ENCODE data around the gene SPOCD1.

Gene SPOCD1

DNA sequence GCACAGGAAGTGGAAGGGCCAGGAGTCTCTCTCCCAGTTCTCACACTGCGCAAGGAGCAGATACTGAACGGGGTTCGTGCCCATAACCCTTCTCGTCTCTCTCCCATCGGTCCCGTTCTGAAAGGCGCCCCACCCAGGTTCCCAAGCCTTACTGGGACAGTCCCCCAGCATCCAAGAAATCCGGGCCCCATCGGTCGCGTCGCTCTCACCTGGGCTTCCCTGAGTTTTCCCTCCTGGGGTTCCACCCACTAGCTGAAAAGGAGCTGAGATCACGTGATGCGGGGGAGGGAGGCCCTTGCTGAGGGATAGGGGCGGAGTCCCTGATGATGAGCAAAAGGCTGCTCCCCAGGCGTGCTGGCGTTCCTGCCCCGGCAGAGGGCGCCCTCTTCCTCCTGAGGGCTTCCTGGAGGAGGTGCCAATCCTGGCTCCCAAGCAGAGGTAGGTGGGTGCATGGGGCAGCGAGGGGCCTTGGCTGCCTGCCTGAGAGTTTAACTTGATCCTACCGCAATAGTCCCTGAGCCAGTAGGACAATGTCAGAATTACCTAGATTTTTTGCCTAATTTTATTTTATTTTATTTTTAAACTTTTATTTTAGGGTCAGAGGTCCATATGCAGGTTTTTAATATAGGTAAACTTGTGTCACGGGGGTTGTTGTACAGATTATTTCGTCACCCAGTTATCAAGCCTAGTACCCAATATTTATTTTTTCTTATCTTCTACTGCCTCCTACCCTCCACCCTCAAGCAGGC is at the start of gene SPOCD1:
Gene SPOCD1, minus strand, starts transcription at position 271 of the 749 bp plus-strand sequence. CDS start 689 bp downstream, outside the sequence.
- DNase-seq: peak; percentile 93

DNA sequence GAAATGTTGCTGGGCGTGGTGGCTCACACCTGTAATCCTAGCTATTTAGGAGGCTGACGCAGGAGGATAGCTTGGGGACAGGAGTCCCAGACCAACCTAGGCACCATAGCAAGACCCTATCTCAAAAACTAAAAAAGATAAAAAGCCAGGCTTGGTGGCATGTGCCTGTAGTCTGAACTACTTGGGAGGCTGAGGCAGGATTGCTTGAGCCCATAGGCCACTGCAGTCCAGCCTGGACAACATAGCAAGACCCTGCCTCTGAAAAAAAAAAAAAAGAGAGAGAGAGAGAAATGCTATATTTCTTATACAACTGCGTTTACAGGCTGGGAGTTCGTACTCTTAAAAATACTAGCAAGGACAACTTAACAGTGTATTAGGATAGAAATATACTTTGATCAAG is 46.2 kb upstream of the SPOCD1 start:
- DNase-seq: no peak

DNA sequence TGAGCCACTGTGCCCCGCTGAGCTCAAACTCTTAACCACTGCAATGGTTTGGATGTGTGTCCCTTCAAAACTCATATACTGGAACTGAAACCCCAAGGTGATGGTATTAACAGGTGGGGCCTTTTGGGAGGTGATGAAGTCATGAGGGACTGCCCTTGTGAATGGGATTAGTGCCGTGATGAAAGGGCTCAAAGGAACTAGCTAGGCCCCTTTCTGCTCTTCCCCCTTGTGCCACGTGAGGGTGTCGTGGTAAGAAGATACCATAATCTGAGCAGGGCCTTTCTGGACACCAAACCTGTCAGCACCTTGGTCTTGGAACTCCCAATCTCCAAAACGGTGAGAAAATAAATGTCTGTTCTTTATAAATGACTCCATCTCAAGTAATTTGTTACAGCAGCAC is 45.5 kb upstream of the SPOCD1 start:
- DNase-seq: no peak

DNA sequence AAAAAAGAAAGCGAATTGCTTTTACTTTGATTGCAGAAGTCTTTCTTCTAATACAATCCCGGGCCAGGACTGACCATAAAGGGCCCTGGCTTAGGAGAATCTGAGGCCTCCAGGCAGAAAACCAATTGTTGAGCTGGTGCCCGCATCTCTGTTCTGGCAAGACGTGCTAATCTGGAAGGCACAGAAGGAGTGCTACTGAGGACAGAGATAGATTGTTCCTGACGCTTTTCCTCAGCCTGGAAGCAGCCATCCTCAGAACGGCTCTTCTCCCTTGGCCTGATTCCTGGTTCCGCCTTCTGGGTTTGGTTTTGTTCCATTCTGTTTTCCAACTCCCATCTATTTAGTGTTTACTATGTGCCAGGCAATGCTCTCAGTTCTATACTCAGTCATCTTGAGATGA is 44.8 kb upstream of the SPOCD1 start:
- DNase-seq: no peak

DNA sequence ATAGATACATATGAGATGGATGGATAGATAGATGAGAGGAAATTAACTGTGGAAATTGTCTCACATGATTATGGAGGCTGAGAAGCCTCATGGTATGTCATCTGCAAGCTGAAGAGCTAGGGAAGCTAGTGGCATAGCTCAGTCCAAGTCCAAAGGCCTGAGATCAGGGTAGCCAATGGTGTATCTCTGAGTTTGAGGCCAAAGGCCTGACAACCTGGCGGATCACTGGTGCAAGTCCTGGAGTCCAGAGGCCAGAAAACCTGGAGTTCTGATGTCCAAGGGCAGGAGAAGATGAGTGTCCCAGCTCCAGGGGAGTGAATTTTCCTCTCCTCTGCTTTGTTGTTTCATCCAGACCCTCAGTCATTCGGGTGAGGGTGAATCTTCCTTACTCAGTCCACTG is 43.9 kb upstream of the SPOCD1 start:
- no peak for DNase-seq

DNA sequence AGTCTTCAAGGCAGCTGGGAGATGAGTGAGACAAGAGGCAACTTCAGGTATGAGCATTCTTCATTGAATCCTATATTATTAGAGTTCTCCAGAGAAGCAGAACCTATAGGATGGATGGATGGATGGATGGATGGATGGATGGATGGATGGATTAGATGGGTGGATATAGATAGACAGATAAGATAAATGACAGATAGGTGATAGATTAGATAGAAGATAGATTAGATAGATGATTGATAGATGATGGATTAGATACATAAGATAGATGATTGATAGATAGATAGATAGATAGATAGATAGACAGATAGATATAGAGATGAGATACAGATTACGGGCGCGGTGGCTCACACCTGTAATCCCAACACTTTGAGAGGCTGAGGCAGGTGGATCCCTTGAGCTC is 43.2 kb upstream of the SPOCD1 start:
- no peak for DNase-seq

DNA sequence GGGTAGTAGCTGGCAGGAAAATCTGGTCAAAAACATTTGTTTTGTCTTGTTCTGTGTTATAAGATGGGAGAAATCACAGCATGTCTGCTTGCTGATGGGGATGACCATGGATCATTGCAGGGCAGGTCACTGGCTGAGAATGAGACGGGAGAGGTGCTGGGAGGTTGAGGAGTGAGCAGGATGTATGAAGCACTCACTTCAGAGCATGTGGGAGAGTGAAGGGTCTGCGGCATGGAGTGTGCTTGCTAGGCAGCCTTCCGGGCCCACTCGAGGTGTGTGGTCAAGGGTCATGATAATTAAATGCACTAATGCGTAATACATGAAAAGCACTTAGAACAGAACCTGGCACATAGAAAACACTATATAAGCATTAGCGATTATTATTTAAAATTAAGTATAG is 42.0 kb upstream of the SPOCD1 start:
- DNase-seq: no peak

DNA sequence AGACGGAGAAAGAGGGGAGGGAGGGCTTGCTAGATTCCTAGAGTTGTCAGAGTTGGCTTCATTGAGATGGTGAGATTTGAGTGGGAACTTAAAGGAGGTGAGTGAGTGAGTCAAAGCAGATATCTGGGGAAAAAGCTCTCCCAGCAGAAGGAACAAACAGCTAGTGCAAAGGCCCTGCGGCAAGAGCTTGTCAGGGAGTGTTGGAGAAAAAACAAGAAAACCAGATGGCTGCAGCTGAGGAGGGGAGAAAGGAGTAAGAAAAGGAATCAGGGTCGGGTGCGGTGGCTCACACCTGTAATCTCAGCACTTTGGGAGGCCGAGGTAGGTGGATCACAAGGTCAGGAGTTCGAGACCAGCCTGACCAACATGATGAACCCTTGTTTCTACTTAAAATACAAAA is 40.3 kb upstream of the SPOCD1 start:
- no peak for DNase-seq

DNA sequence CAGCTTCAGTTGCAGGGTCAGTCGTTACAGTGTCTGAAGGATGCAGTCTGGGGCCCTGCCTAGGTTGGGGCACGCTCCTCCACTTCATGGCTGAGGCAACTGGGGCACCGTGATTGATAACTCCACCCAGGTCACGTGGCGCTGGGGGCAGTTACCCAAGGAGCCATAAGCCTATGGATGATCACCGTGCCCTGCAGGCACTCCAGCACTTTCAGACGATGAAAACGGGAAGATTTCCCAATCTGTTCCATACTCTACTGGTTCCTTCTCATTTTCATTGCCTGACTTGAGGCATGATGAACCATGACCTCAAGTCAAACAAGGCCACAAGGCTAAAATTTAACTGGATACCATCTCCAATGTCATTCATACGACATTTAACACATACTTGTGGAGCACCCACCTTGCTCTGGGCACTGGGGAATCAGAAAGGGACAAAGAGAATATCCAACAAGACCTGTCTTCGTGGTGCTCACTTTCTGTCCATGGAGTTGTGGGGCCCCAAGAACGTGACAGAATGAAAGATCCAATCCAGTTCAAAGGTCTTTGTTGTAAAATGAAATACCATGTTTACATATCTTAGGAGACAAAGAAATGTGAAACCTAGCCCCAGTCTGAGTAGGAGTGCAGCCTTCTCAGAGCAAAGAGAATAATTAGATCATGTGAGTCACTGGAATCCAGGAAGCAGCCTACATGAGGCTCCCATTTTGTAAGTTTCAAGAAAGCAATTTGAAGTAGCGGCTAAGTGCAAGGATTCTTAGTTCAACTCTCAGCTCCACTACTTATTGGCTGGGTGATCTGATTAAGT is 39.4 kb upstream of the SPOCD1 start:
- DNase-seq: no peak

DNA sequence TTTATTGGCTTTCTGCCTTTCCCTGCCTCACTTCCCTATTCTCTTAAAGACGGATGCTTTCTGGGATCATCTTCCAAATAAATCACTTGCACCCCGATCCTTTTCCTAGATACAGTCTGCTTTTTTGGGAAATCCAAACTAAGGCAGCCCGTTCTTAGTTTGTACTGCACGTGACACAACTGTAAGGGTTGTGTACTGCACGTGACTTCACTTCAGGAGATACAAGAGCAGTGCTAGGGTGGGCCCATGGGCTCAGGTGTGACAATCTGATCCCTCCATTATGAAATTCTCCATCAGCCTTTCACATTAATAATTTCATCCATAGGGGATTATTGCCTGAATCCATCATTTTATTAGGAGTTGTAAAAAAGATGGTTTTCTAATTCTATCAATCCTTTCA is 33.8 kb upstream of the SPOCD1 start:
- DNase-seq: no peak

DNA sequence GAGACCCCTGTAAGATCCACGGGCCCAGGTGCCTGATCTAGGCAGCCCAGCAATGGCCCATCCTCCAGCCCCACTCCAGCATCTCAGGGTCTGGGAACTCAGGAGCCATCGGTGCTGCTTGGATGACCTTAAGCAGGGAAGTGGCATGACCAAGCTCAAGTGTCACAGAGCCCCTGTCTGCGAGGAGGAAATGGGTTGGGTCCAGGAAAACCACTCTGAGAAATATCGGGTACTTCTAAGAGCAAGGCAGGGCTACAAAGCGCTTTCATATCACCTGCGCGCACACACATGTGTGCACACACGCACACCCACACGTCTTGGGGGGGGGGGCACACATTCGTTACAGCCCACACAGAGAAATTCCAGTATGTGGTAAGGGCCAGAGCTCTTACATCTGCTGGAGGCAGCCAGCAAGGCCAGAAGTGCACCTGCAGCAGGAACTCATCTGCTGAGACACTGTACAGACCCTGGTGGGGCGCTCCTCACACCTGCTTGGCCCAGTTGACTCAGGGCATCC is 32.6 kb upstream of the SPOCD1 start:
- peak; percentile 41 for DNase-seq

DNA sequence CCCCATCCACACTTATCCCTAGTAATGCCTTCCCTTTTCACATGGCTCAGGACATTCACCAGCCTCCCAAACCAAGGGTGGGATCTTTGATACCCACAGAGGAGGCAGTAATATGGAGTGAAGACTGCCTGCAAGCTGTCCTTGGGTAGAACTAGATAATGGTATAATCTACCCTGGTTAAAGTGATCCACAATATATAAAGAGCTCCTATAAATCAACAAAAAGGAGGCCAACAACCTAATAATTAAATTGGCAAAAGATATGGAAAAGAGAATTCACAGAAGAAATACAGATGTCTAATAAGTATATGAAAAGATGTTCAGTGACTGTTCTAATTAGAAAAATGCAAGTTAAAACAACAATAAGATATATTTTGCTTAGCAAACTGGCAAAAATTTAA is 30.7 kb upstream of the SPOCD1 start:
- no peak for DNase-seq

DNA sequence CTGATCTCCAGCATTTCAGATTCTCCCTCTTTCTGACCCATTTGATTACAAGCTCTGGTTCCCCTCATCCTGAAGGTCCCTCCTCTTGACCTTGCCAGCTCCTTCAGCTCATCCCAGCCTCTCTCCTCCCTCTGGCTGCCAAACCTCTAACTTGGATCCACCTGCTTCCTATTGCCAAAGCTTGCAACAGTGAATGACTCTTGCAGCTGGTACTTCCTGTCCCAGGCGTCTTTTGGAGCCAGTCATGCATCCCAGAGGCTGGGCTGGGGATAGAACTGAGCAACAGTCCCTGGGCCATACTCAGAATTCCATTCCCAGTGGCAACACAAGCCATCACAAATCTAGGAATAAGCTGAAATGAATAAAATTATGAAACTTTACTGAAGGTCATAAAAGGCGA is 27.7 kb upstream of the SPOCD1 start:
- no peak for DNase-seq

DNA sequence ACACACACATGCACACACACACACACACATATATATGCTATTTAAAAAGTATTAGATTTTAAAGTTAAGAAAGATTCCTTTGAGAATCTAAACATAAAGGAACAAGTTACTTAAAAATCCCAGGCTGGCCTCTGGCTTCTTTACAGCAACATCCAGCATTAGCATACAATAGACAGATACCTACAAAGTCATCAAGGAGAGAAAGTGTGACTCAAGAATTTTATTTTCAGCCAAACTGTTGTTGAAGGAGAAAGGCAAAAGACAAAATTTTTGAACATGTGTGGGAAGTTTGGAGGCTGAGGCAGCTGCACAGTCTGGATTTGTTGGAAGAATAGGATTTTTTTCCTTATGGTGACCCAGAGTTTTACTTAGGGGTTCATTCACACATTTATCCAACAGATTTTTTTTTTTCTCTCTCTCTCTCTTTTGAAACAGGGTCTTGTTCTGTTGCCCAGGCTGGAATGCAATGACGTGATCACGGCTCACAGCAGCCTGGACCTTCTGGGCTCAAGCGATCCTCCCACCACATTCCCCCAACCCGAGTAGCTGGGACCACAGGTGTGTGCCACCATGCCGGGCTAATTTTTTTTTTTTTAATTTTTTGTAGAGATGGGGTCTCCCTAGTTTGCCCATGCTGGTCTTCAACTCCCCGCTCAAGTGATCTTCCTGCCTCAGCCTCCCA is 24.0 kb upstream of the SPOCD1 start:
- no peak for DNase-seq

DNA sequence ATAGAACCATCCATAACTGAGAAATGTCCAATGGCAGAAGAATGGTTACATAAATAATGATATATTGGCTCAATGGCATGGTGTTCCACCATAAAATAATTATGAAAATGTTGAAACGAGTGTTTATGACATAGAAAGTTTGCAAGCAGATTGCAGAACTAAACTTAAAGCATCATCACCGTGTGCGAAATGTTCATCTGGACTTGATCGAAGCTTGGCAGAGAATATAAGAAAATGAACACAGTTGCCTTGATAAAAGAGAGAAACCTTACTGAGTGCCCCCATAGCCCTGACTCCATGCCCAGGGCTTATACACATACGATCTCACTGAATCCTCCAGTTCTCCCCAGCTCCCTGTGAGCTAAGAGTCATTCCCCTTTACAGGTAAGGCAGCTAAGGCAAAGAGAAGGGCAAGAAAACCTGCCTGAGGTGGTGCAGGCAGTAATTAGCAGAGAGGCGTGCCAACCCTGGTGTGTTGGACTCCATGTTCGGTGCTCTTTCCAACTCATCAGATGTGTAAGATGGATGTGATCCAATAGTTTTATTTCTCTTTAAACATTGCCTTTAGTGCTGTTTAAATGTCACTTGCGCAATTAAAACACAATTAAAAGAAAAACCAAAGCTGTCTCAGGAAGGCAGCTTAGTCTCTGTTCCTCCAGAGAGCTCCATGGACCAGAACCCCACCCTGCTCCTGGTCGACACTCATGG is 21.8 kb upstream of the SPOCD1 start:
- DNase-seq: no peak

DNA sequence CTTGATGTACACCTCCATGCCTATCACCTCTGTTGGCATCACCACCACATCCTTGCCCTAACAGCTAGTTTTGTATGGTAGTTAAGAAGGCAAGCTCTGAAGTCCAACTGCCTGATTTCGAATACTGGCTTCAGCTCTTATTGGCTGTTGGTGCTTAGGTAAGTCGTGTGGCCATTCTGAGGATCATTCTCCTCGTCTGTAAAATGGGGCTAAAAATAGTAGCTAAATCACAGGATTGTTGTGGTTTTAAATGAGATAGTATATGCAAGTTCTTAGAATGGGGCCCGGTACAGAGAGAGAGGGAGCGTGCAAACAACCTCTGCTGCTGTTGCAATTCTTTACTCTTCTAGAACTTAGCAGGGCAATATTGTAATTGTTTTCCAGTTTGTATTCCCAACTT is 20.8 kb upstream of the SPOCD1 start:
- no peak for DNase-seq

DNA sequence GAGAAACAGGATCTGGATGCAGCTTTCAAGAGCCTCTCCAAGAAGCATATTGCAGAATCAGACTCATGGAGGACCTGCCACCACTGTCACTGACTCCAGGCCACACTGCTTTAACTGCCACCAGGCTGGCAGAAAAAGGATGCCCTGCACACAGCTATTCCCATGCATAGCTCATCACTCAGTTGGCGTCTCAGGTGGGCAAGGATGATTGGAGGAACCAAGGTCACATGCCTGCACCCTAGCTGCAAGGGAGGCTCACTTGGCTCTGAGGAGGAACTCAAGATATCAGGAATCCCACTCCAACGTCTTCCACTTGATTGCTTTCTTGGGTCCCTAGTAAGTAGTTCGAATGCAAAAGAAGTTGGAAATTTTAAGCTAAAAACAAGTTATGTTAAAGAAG is 19.6 kb upstream of the SPOCD1 start:
- DNase-seq: no peak

DNA sequence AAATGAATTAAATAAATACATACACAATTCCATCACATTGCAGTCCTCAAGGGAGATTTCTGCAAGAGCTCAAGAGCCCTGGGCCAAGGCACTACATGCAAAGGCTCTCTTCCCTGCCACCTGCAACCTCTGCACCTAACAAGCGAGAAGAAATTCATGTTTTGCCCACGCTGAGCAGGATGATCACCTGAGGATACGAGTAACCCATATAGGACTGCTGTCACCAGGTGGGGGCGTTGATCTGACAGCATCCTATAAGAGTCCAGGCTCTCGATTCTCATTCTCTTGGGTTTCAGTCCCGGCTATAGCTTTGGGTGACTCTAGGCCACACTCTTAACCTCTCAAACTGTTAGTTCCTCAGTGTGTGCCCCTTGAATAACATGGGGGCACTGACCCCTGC is 18.7 kb upstream of the SPOCD1 start:
- DNase-seq: peak; percentile 22

DNA sequence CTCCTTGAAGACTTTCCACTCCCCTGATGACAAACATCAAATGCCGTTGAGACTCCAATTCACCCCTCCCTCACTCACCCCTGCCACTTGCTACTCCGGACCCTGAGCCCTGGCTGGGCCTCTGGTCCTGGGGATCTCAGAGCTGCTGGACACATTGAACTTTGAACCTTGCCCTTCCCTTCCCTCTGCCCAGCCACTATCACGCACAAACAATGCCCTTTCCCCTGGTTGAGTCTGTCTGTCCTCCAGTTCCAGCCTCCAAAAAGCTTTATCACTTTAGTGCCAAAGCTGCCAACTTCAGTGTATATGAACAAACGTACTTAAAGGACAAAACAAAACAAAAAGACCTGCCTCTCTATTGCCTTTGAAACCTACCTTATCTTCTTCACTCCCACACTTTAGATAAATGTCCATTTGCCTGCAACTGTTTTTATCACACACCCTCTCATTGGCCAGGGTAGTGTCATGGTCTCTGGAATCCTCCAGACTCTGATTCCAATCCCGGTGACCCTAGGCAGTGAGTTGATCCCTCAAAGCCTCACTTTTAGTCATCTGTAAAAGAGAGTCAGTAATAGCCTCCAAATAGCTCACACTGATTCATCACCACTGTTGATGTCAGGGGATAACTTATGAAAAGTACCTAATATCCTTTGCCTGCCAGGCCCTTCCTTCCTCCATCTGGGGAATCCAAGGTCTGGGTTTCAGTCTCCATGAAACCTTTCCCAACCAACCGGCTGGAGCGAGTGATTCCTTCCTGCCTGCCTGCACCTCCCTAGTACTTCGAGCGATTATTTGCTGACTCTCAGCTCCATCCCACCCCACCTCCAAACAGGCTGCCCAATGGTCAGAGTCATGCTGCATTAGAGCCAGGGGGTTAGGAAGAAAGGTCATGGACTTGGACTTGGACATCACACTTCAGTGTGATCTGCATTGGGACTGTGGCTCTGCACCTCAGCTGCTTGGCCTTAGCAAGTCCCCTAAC is 15.9 kb upstream of the SPOCD1 start:
- no peak for DNase-seq

DNA sequence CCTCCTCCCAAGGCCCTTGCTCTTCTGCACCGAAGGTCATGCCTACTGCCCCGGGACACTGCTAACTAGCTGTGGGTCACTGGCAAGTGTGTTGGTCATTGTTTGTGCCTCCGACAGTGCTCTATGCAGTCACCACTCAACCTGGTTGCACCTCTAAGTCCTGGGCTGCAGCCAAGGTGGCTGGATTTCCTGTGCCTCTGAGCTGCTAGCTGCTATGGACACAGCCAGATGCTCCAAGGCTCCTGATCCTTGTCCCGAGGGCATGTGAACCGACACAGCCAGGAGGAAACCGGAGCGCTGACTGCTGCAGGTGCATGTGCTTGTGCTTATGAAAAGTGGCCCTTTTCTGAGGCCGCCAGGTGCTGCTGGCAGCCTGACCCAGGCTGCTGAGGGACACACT is 14.7 kb upstream of the SPOCD1 start:
- no peak for DNase-seq

DNA sequence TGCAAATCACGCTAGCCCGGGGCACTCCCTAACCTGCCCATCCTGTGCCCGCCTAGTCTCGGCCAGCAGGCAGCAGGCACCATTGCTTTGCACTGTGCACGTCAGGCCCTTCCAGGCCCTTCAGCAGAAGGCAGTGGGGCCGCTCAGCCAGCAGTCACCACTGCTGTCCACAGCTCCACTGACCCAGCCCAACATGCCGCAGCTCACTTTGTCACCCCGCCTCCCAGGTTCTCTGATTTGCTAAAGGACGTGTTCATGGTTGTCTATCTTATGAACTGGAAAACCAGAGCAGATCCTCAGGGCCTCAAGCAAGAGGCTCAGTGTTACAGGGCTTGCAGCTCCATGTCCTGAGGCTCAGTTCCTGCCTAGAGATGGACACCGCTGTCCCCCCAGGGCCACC is 14.2 kb upstream of the SPOCD1 start:
- DNase-seq: no peak

Data from activated CD4-positive, alpha-beta T cell treated with anti-CD3 and anti-CD28 coated beads for 48 hours (primary cell).